ENCODE measurements around the gene KDM1A. TPM values are rescaled to one million over a fixed set of nuclear protein-coding genes. Genes with fewer than 3 reads are reported as not detected.

KDM1A gene
- total RNA-seq, 1 donor from 2014 or later = 108 TPM

Other genes with a start within 250 kb of the KDM1A start
- gene LACTBL1, start 46.6 kb upstream of the KDM1A start, total RNA-seq = not detected in 2 replicates
- not detected in 2 replicates for gene TEX46, start 3.6 kb upstream of the KDM1A start, total RNA-seq
- 51.9 and 66.4 TPM in 2 replicates for gene LUZP1, start 149.4 kb downstream of the KDM1A start, total RNA-seq
- gene HTR1D, start 198.0 kb downstream of the KDM1A start, total RNA-seq = 0.28 and 0.85 TPM in 2 replicates